ENCODE results near the gene EPHB1.
"Not testable (repeated sequence)": the region's sequence is repeated elsewhere in the genome, so short reads cannot be mapped to it uniquely, and the experiment has no call there.

EPHB1 gene

DNA sequence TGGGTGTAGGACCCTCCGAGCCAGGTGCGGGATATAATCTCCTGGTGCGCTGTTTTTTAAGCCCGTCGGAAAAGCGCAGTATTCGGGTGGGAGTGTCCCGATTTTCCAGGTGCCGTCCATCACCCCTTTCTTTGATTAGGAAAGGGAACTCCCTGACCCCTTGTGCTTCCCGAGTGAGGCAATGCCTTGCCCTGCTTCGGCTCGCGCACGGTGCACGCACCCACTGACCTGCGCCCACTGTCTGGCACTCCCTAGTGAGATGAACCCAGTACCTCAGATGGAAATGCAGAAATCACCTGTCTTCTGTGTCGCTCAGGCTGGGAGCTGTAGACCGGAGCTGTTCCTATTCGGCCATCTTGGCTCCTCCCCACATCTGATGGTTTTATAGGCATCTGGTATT lies 210.6 kb downstream of the EPHB1 start:
- H3K27me3 Mint-ChIP-seq; intact Hi-C loops (cut with micrococcal nuclease); H3K36me3 Mint-ChIP-seq (ENCODE audit: low read depth); H3K4me1 Mint-ChIP-seq (ENCODE audit: low read depth); H3K4me3 Mint-ChIP-seq; H3K27ac Mint-ChIP-seq: not testable (repeated sequence)
- H3K9me3 Mint-ChIP-seq: peaks cover 11% of the 10 kb centered on the region

DNA sequence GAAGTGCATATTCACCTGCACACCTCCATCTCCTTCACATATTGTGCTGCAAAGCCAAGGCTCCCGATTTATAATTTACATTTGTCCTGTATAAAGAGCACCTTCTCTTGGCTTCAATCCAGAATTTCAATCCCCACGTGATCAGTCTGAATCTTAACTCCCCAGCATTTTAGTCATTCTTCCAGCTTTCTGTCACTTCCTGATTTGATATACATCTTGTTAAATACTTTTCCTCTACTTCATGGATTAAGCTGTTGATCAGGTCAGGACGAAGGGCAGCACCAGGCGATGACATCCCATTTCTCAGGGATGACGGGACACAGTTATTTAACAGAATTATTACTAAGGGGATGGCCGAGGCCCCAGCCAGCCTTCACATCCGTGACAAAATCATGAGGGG lies 212.5 kb downstream of the EPHB1 start:
- no peak overlapping the region for H3K4me3 Mint-ChIP-seq
- H3K4me1 Mint-ChIP-seq (ENCODE audit: low read depth): no peaks in the 10 kb centered on the region
- H3K36me3 Mint-ChIP-seq (ENCODE audit: low read depth): no peaks in the 10 kb centered on the region
- intact Hi-C loops (cut with micrococcal nuclease): no loop called here
- no peak overlapping the region for H3K27ac Mint-ChIP-seq
- peaks cover 11% of the 10 kb centered on the region for H3K9me3 Mint-ChIP-seq
- no peaks in the 10 kb centered on the region for H3K27me3 Mint-ChIP-seq

GRCh38 chr3:135008326-135008725 lies 213.3 kb downstream of the EPHB1 start:
- no peak overlapping the region for H3K4me3 Mint-ChIP-seq
- H3K36me3 Mint-ChIP-seq (ENCODE audit: low read depth): no peaks in the 10 kb centered on the region
- no peaks in the 10 kb centered on the region for H3K4me1 Mint-ChIP-seq (ENCODE audit: low read depth)
- no peak overlapping the region for H3K27ac Mint-ChIP-seq
- peaks cover 11% of the 10 kb centered on the region for H3K9me3 Mint-ChIP-seq
- H3K27me3 Mint-ChIP-seq: no peaks in the 10 kb centered on the region
- intact Hi-C loops (cut with micrococcal nuclease): no loop called here

DNA sequence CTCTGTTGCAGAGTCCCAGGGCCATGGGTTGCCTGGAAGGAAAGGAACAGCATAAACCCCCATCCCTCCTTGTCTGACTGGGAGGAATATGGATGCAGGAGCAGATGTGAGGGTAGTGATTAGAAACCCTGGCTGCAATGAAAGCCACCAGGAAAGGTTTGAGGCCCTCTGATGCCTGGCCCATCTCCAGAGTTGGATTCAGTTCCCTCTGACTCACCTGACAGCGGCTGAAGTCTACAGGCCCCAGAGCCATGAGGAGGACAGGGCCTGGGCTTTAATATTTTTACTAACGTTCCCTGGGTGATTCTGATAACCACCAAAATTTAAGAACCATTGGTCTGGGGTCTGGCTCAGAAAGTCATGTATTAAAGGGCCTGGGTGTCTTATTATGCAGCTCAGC lies 214.0 kb downstream of the EPHB1 start:
- peaks cover 11% of the 10 kb centered on the region for H3K9me3 Mint-ChIP-seq
- no peak overlapping the region for H3K27ac Mint-ChIP-seq
- H3K36me3 Mint-ChIP-seq (ENCODE audit: low read depth): no peaks in the 10 kb centered on the region
- intact Hi-C loops (cut with micrococcal nuclease): no loop called here
- H3K27me3 Mint-ChIP-seq: peaks cover 2% of the 10 kb centered on the region
- no peaks in the 10 kb centered on the region for H3K4me1 Mint-ChIP-seq (ENCODE audit: low read depth)
- no peak overlapping the region for H3K4me3 Mint-ChIP-seq

DNA sequence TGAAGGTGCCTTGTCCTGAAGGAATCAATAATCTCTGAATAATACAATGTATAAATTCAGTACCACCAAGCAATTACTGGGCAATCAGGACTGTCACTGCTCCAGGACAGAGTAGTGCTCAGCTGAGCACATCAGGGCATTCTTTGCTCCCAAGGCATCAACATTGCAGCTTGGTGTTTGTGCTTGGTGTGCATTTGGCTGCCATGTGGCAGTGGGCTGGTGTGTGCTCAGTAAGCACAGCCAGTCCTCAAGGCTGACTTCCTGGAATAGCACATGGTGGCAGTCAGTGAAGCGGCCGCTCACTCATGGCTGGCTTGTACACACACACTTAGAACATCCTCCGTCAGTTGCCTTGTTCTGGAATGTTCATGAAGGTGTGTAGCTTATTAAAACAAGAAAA lies 217.0 kb downstream of the EPHB1 start:
- Mint-ChIP-seq H3K9me3 (no peaks in the 10 kb centered on the region), H3K4me3 (no peak overlapping the region), H3K27ac (no peak overlapping the region), H3K27me3 (peaks cover 2% of the 10 kb centered on the region), H3K4me1 (ENCODE audit: low read depth) (no peaks in the 10 kb centered on the region), H3K36me3 (ENCODE audit: low read depth) (no peaks in the 10 kb centered on the region)
- intact Hi-C loops (cut with micrococcal nuclease): no loop called here

DNA sequence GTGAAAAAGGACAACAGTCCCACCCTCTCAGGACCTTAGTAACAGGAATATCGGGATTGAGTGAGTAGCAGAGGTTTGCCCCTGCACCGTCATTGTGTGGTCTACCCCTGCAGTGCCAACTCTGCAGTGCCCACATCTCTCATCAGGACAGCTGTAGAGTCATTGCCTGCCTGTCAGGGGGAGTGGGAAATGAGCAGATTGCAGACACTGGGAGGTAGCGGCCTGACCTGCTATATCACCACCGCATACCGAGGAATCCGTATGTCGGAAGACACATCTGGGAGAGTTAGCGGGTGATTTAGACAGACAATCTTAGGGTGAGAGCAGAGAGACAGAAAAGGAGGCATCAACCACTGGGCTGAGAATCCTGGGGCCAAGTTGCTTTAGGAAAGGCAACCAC lies 218.1 kb downstream of the EPHB1 start:
- intact Hi-C loops (cut with micrococcal nuclease): no loop called here
- peaks cover 2% of the 10 kb centered on the region for H3K27me3 Mint-ChIP-seq
- no peak overlapping the region for H3K27ac Mint-ChIP-seq
- H3K4me3 Mint-ChIP-seq: no peak overlapping the region
- H3K4me1 Mint-ChIP-seq (ENCODE audit: low read depth): no peaks in the 10 kb centered on the region
- no peaks in the 10 kb centered on the region for H3K9me3 Mint-ChIP-seq
- no peaks in the 10 kb centered on the region for H3K36me3 Mint-ChIP-seq (ENCODE audit: low read depth)

DNA sequence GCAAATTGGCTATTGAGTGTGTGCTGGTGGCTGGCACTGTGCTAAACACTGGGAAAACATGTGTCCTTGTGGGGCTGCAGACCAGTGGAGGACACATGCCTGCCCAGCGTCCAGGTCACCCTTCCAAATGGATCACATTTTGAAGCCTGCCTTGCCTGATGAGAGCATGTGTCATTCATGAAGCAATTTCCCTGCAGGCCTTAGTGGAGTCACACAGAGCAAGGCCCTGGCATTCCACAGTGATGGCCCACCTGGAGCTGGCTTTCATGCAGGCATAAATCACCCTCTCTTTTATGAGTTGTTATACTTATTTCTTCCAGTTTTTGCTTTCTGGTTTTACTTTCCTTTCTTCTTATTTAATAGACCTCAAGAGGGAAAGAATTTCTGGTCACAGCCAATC lies 219.5 kb downstream of the EPHB1 start:
- H3K36me3 Mint-ChIP-seq (ENCODE audit: low read depth): no peaks in the 10 kb centered on the region
- intact Hi-C loops (cut with micrococcal nuclease): no loop called here
- H3K4me3 Mint-ChIP-seq: no peak overlapping the region

GRCh38 chr3:135017003-135017893 lies 222.2 kb downstream of the EPHB1 start:
- Mint-ChIP-seq H3K4me1 (ENCODE audit: low read depth) (peaks cover 12% of the 10 kb centered on the region), H3K27me3 (peaks cover 4% of the 10 kb centered on the region), H3K4me3 (no peak overlapping the region), H3K9me3 (no peaks in the 10 kb centered on the region), H3K27ac (no peak overlapping the region), H3K36me3 (ENCODE audit: low read depth) (no peaks in the 10 kb centered on the region)
- intact Hi-C loops (cut with micrococcal nuclease): no loop called here

More for the DNA sequence above, 219.5 kb downstream of the EPHB1 start:
- Mint-ChIP-seq H3K27me3 (peaks cover 4% of the 10 kb centered on the region), H3K27ac (no peak overlapping the region), H3K9me3 (no peaks in the 10 kb centered on the region), H3K4me1 (ENCODE audit: low read depth) (peaks cover 4% of the 10 kb centered on the region)

DNA sequence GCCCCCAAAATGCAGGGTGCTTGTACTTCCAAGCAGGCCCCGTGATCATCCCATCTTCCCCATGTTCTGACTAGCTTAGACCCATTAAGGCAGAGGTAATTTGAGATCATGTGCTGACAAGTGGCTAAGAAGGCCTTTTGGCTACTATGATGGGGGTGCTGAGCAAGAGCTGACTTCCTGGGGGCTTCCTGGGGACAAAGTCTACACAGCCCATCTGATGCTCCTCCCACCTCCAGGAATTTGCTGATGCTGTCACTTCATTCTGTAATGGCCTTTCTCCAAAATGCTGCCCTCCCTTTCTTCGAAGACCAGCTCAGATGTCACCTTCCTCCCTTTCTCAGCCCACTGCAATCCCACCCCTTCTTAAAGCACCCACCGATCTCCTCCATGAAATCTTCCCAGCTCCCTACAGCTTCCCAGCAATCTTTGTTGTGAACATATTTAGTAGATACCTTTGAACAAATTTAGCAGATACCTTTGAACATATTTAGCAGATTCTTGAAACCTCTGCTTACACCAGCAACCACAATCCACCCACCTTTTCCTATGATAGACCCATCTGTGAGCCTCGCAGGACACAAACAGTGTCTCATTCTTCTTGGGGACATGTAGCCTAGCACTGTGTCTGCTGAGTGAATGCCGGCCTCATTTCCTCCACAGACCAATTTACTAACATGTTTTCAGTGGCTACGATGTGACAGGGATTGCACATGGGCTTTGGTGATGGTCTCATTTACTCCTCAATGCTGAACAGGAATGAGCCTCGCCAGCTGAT lies 223.3 kb downstream of the EPHB1 start:
- Mint-ChIP-seq H3K27ac (no peak overlapping the region), H3K4me1 (ENCODE audit: low read depth) (peaks cover 19% of the 10 kb centered on the region), H3K36me3 (ENCODE audit: low read depth) (no peaks in the 10 kb centered on the region), H3K9me3 (no peaks in the 10 kb centered on the region), H3K27me3 (peaks cover 4% of the 10 kb centered on the region), H3K4me3 (no peak overlapping the region)
- intact Hi-C loops (cut with micrococcal nuclease): no loop called here

DNA sequence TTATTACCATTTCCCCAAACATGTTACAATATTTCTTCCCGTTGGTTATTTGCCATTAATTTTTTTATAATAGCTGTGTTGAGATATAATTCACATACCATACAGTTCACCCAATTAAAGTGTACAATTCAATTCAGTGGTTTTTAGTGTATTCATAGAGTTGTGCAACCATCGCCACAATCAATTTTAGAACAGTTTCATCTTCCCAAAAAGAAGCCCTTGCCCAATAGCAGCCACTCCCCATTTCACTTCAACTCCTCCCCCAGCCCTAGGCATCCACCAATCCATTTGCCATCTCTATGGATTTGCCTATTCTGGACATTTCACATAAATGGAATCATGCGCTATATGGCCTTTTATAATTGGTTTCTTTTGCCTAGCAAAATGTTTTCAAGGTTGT lies 225.1 kb downstream of the EPHB1 start:
- Mint-ChIP-seq H3K4me1 (ENCODE audit: low read depth) (peaks cover 19% of the 10 kb centered on the region), H3K4me3 (no peak overlapping the region), H3K36me3 (ENCODE audit: low read depth) (no peaks in the 10 kb centered on the region), H3K9me3 (no peaks in the 10 kb centered on the region), H3K27me3 (peaks cover 2% of the 10 kb centered on the region), H3K27ac (no peak overlapping the region)
- intact Hi-C loops (cut with micrococcal nuclease): no loop called here

DNA sequence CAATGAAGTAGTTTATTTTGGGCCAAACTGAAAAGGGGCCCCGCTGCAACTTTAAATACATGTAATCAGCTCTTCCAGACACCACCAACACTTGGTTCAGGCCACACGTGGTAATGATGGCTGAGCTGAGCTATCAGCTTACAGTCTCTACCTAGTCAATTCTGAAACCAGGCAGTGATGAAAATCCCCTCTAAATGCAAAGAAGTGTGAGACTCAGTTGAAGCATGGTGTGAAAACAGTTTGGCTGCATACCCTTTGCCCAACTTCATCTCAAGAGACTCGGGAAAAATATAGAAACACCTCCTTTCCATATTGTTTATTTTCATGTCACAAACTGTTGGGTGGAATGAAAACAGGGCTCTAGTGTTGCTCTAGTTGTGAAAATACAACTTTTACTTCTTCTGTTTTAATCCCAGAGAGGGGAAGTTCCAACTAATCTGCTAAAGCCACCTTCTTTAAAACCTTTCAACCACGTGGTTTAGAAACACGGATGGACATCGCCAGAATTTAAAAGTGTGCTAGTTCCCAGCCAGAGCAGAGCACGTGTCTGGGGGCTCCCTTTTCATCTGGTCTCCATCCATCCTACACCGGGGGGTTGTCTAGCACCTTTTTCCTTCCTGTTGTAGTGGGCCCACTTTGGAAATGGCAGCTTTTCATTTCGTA lies 229.1 kb downstream of the EPHB1 start:
- H3K9me3 Mint-ChIP-seq: no peaks in the 10 kb centered on the region
- no peaks in the 10 kb centered on the region for H3K36me3 Mint-ChIP-seq (ENCODE audit: low read depth)
- H3K27ac Mint-ChIP-seq: no peak overlapping the region
- intact Hi-C loops (cut with micrococcal nuclease): no loop called here
- H3K4me1 Mint-ChIP-seq (ENCODE audit: low read depth): peaks cover 15% of the 10 kb centered on the region
- no peaks in the 10 kb centered on the region for H3K27me3 Mint-ChIP-seq
- no peak overlapping the region for H3K4me3 Mint-ChIP-seq

DNA sequence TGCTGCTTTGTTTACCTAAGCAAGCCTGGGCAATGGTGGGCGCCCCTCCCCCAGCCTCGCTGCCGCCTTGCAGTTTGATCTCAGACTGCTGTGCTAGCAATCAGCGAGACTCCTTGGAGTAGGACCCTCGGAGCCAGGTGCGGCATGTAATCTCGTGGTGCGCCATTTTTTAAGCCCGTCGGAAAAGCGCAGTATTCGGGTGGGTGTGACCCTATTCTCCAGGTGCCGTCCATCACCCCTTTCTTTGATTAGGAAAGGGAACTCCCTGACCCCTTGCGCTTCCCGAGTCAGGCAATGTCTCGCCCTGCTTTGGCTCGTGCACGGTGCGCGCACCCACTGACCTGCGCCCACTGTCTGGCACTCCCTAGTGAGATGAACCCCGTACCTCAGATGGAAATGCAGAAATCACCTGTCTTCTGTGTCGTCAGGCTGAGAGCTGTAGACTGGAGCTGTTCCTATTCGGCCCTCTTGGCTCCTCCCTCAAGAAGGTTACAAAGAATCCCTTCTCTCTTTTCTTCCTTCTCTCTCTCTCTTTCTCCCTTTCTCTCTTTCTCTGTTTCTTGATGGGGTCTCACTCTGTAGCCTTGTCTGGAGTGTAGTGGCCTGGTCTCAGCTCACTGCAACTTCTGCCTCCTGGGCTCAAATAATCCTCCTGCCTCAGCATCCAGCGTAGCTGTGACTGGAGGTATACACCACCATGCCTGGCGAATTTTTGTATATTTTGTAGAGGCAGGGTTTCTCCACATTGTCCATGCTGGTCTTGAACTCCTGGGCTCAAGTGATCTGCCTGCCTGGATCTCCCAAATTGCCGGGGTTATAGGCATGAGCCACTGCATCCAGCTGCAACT lies 235.9 kb downstream of the EPHB1 start:
- intact Hi-C loops (cut with micrococcal nuclease); H3K4me3 Mint-ChIP-seq; H3K4me1 Mint-ChIP-seq (ENCODE audit: low read depth); H3K9me3 Mint-ChIP-seq; H3K36me3 Mint-ChIP-seq (ENCODE audit: low read depth); H3K27ac Mint-ChIP-seq: not testable (repeated sequence)
- peaks cover 29% of the 10 kb centered on the region for H3K27me3 Mint-ChIP-seq

GRCh38 chr3:135033737-135034136 lies 238.7 kb downstream of the EPHB1 start:
- Mint-ChIP-seq H3K36me3 (ENCODE audit: low read depth) (no peaks in the 10 kb centered on the region), H3K27me3 (peaks cover 29% of the 10 kb centered on the region), H3K9me3 (no peaks in the 10 kb centered on the region), H3K4me1 (ENCODE audit: low read depth) (peaks cover 6% of the 10 kb centered on the region), H3K4me3 (no peak overlapping the region), H3K27ac (no peak overlapping the region)
- intact Hi-C loops (cut with micrococcal nuclease): no loop called here

Data from dendritic cell treated with granulocyte-macrophage colony-stimulating factor and Interleukin-4, amounts not matched to agents 40 ng/mL and 50 ng/mL, for 4 days (primary cell).